Gastroesophageal sphincter (tissue), 3 donors: ENCODE data around the gene TSEN34.

Source experiments
- CTCF ChIP-seq, 4 experiments: fragments of 200-600 bp in 2 of 4; fragments of 450-650 bp in 2 of 4; sonication (generic) in 1 of 4; IDR thresholded peaks; one replicate each; pipeline ENCODE4 v1.5.1; 2017 to 2019; ENCODE audit warnings: antibody characterized with exemption in 4 of 4, mild to moderate bottlenecking in 2 of 4, moderate library complexity in 2 of 4
- POLR2A ChIP-seq, 2 donors: fragments of 450-650 bp; IDR thresholded peaks; one replicate each; pipeline ENCODE4 v1.6.1; 2017; ENCODE audit warnings: antibody characterized with exemption in 2 of 2, mild to moderate bottlenecking in 2 of 2, moderate library complexity in 1 of 2
- POLR2AphosphoS5 ChIP-seq: sonication (generic); formaldehyde crosslinking; IDR thresholded peaks from one replicate; pipeline ENCODE4 v1.6.1; 2017; ENCODE audit warnings: antibody characterized with exemption

- TF ChIP-seq POLR2A (IDR thresholded peaks at IDR 0.05), result no peak
- TF ChIP-seq POLR2AphosphoS5, result no peak
- no peak for TF ChIP-seq CTCF (IDR thresholded peaks at IDR 0.05)
Observed at GRCh38 chr19:54203151-54203611, 12.1 kb downstream of the TSEN34 start.
